Amniotic stem cell (primary cell): ENCODE results near the gene CARD9.

Experiments
- DNase-seq: peaks from one replicate; lab custom pipeline; 2025; lab: John Stamatoyannopoulos, UW

Gene CARD9

GRCh38 chr9:136401173-136401922 lies 27.9 kb upstream of the CARD9 start:
- DNase-seq: no peak

DNA sequence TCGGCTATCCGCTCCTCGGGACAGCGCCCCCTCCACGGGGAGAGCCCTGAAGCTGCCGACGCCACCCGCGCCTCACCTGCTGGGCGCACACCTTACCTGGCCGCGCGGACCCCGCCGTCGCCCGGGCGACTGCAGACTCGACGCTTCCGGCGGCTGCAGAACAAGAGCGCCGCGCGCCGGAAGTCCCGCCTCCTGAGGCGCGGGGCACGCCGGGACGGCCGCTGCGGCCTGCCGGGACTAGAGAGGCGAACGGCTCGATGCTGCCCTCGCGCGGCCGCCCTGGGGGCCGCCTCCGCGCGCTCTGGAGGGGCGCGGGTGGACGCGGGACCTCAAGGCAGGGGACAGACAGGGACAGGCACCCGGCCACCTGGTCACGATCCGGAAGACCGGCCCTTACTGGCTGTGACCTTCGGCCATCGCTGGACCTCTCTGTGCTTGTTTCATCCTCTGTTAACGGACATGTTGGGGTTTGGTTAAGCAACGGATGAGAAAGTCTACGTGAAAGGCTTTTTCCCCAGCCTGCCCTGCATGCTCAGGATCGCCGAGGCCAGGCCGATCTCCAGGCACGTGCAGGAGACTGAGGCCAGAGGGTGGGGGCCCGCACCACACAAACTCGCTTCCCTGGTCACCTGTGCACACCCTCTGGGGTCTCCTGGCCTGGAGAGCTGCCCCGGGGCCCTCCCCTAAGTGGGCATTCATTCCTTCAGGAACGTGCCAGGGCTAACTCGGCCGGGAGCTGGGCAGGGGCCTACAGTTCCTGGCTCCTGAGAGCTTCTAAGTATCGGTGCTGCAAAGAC lies 26.8 kb upstream of the CARD9 start, which contains the start of gene SNAPC4:
TSS of gene SNAPC4 (minus strand) at position 133 of the 797 bp plus-strand sequence. CDS start 1,742 bp downstream, outside the sequence.
- peak; percentile 62 for DNase-seq

DNA sequence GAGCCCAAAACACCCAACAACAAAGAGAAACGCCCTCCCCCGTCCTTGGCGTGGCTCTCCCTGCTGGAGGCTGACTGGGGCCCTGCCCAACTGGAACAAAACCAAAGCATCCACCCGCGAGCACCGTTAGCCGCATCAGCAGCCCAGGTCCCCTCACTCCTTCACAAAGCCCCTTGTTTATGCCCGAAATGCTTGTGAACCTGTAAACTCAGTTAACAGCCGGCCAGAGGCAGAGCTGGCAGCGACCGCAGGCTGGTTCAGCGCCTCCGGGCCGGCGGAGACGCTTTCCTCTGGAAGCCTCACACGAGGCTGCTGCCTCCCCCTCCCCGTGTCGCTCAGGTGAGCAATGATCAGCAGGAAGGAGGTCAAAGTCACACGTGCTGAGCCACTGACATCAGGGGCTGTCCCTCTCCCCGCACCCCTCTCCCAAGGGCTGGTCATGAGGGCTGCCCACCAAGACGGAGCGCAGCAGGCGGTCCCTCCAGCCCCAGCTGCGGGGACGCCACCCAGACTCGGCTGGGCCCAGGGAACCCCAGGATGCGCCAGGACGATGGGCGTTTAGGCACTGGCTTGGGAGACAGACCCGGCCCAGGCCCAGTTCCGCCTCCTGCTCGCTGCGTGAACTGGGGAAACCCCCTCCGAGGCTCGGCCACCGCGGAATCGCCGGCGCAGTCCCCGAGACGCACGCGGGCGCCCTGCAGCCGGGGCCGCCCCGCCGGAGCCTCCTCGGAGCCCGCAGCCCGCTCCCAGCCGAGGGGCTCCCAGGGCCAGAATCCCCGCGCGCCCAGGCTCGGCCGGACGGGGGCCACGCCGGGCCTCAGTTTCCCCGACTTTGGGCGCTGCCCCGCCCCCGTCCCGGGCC lies 25.9 kb upstream of the CARD9 start:
- DNase-seq: no peak

- no peak for DNase-seq
Measured at GRCh38 chr9:136398286-136398685, 24.8 kb upstream of the CARD9 start.

- no peak for DNase-seq
Measured at GRCh38 chr9:136397643-136398042, 24.2 kb upstream of the CARD9 start.

DNA sequence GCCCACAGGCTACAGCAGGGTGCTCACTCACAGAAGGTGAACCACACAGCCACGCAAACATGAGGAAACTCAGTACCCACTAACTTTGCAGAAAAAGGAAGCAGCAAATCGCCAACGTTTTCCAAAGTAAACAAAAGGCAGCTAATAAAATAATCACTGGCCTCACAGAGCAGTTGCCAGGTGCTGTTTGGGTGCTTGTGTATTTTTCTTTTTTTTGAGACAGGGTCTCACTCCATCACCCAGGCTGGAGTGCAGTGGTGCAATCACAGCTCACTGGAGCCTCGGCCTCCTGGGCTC lies 22.7 kb upstream of the CARD9 start:
- no peak for DNase-seq

DNA sequence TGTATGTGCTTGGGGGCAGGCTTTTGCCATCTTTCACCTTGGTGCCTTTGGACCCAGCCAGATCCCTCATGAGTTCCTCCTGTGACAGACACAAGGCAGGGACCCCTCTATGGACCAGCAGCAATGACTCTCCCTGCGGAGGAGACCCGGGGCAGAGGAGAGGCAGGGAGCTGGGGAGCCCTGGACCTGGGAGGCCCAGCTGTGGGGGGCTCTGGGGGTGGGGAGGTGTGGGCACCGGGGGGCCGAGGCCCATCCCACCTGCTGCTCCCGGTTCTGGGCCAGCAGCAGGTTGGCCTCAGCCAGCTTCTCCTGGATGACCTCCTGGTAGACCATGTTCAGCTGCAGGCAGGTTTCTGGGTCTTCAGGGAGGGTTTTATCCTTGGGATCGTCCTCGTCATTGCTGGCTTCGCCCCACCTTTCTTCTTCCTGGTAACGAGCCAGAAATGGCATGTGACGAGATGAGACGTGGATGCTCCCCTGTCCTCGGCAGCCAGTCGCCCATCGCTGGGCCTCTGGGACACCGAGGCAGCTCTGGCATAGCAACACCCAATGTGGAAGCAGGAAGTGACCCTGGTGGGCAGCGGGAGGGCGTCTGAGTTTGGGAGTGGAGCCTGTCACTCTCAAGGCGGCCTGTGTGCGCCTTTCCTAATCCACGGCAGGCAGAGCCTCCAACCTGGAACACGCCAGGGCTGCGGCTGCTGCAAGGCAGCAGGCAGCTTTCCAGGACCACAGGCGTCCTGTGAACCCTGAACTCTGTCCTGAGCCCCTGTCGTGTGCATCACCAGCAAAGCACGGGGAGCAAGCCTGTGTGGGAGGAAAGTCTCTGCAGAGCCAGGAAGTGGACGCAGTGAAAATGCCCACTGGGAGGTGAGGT lies 22.1 kb upstream of the CARD9 start:
- DNase-seq: no peak

DNA sequence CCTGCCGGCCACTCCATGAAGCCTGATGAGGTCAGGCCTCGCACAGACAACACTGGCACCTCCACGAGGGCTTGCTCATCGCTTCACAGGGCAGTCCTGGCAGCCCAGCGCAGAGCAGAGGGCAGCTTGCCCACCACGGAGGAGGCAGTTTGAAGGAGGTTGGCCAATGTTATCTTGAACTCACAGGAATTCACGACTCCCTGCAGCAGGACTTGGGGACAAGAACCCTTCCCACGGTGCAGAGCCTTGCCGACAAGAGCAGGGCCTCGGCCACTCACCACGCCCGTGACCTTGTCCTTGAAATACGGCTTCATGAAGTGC lies 21.5 kb upstream of the CARD9 start:
- no peak for DNase-seq

DNA sequence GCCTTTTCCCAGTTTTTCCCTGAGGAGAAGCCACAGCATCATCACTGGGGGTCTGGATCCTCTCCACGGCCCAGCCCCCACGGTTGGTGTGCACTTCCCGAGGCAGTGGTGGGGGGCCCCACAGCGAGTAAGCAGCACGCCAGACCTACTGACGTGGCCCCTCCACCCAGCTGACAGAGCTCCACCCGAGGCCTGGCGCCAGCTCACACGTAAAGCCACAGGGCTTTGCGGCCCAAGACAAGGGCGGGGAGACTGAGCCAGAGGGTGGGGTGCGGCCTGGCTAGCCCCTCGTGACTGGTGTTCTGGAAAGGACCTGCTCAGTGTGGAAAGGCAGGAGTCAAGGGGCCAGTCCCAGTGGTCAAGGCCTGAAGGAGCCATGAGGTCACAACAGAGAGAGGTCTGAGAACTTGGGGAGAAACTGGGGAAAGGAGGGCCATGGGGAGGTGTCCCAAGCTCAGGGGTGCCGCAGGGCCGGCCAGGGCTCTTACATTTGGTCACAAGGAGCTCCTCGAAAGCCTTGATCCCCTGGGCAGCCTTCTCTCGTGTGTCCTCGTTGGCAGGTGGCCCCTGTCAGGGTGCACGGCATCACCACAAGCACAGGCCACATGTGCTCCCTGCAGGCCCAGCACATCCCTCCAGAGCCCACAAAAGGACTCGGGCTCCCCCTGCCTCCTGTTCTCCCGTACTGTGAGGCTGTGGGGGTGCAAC lies 21.0 kb upstream of the CARD9 start:
- DNase-seq: no peak

GRCh38 chr9:136393531-136393930 lies 20.1 kb upstream of the CARD9 start:
- DNase-seq: no peak

- no peak for DNase-seq
Measured at GRCh38 chr9:136392538-136393449, 19.3 kb upstream of the CARD9 start.

GRCh38 chr9:136391737-136392537 lies 18.5 kb upstream of the CARD9 start:
- no peak for DNase-seq

GRCh38 chr9:136389396-136389795 lies 15.9 kb upstream of the CARD9 start:
- DNase-seq: no peak

DNA sequence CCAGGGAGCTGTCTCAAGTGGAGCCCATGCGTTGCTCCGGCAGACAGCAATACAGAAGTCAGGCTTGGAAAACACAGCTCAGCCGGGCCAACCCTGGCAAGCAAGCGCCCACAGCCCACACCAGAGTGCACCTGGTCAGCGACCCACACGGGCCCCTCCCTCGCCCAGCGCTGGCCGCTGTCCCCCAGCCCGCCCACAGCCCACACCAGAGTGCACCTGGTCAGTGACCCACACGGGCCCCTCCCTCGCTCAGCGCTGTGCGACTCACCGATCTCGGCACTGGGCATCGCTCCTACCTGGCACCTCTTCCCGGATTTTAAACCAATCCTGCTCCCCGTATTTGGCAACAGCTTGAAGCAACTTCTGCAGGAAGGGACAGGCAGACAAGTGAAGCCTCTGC lies 13.7 kb upstream of the CARD9 start:
- DNase-seq: no peak

DNA sequence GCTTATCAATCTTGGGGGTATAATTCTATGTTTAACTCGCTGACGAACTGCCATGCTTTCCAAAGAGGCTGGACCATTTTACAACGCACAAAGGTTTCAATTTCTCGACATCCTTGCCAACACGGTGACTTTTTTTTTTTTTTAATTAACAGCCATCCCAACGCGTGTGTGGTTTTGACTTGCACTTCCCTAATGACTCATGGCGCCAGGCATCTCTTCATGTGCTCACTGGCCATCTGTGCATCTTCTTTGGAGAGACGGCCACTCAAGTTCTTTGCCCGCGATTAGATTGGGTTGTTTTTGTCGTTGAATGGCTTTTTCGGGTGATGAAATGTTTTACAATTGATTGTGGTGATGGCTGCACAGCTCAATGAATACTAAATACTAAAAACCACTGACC lies 12.5 kb upstream of the CARD9 start:
- no peak for DNase-seq

DNA sequence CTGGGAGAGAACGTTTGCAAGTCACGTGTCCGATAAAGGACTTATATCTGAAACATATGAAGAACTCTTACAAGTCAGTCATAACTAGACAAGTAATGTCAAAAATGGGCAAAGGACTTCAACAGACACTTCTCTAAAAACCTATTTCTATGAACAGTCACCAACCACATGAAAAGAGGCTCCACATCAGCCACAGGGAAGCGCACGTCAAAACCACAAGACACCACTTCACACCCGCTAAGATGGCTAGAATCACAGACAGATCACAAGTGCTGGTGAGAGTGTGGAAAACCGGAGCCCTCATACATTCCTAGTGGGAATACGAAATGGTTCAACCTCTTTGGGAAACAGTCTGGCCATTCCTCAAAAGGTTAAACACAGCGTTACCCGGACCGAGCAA lies 11.5 kb upstream of the CARD9 start:
- no peak for DNase-seq

- DNase-seq: no peak
Measured at GRCh38 chr9:136383436-136383835, 10.0 kb upstream of the CARD9 start.

- DNase-seq: no peak
Measured at GRCh38 chr9:136381966-136382513, 8.6 kb upstream of the CARD9 start.

DNA sequence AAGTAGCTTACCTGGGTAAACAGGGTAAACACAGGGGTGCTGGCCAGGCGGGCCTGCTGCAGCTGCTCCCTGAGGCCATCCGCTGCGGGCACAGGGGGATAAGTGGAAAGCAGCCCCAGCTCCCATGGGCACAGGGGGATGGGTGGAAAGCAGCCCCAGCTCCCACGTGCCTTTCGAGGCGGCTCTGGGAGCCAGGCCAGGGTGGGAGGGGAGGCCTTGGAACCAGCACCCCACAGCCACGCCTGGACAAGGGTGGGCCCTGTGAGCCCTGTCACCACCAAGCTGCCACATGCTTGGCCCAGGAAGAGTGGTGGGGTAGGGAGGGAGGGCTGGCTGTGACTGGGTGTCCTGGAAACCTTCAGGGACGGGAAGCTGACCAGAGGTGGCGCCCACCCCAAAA lies 7.8 kb upstream of the CARD9 start:
- no peak for DNase-seq
